ENCODE results near the gene RANBP17.

GRCh38 chr5:171142617-171143016 is 280.8 kb downstream of the RANBP17 start:
- TF ChIP-seq RAD21 (IDR thresholded peaks at IDR 0.05; ENCODE audit: low read length) (no peak), CTCF (IDR thresholded peaks at IDR 0.05) (no peak), POLR2AphosphoS5 (IDR thresholded peaks at IDR 0.05; ENCODE audit: low read depth, low read length) (no peak), ELF1 (IDR thresholded peaks at IDR 0.05) (no peak), FOXM1 (IDR thresholded peaks at IDR 0.05; ENCODE audit: low read depth) (no peak), ZBTB33 (IDR thresholded peaks at IDR 0.05; ENCODE audit: borderline replicate concordance, low read depth) (no peak)

Data from SK-N-SH (cell line).